Measurements from ENCODE around the gene NTN1.

NTN1 gene

GRCh38 chr17:9205520-9206409, 184.5 kb downstream of the NTN1 start:
- in situ Hi-C loops (cut with MboI; ENCODE audit: low sequenced_read_pairs) = no loop called here
- H3K4me3 ChIP-seq = no peak overlapping the region
- no peaks in the 10 kb centered on the region for H3K9me3 ChIP-seq
- H3K4me1 ChIP-seq = no peaks in the 10 kb centered on the region
- H3K27me3 ChIP-seq (ENCODE audit: low read depth) = no peaks in the 10 kb centered on the region
- no peaks in the 10 kb centered on the region for H3K36me3 ChIP-seq (replicated peaks)
- no peak for DNase-seq (ENCODE audit: low spot score in 2 of 2)

- in situ Hi-C loops (cut with MboI; ENCODE audit: low sequenced_read_pairs) = no loop called here
- H3K4me1 ChIP-seq = no peaks in the 10 kb centered on the region
- no peaks in the 10 kb centered on the region for H3K36me3 ChIP-seq (replicated peaks)
- H3K9me3 ChIP-seq = no peaks in the 10 kb centered on the region
- H3K27me3 ChIP-seq (ENCODE audit: low read depth) = no peaks in the 10 kb centered on the region
- DNase-seq (ENCODE audit: low spot score in 2 of 2) = no peak
- no peak overlapping the region for H3K4me3 ChIP-seq
Observed at GRCh38 chr17:9206410-9206703, 185.0 kb downstream of the NTN1 start.

GRCh38 chr17:9206741-9207332, 185.5 kb downstream of the NTN1 start:
- no peaks in the 10 kb centered on the region for H3K4me1 ChIP-seq
- in situ Hi-C loops (cut with MboI; ENCODE audit: low sequenced_read_pairs) = no loop called here
- H3K27me3 ChIP-seq (ENCODE audit: low read depth) = no peaks in the 10 kb centered on the region
- no peaks in the 10 kb centered on the region for H3K9me3 ChIP-seq
- H3K36me3 ChIP-seq (replicated peaks) = no peaks in the 10 kb centered on the region
- H3K4me3 ChIP-seq = no peak overlapping the region
- no peak for DNase-seq (ENCODE audit: low spot score in 2 of 2)

GRCh38 chr17:9208381-9209105, 187.2 kb downstream of the NTN1 start:
- in situ Hi-C loops (cut with MboI; ENCODE audit: low sequenced_read_pairs) = no loop called here
- no peak for DNase-seq (ENCODE audit: low spot score in 2 of 2)

GRCh38 chr17:9209347-9209746, 188.0 kb downstream of the NTN1 start:
- no peak overlapping the region for H3K4me3 ChIP-seq
- H3K4me1 ChIP-seq = no peaks in the 10 kb centered on the region
- H3K27me3 ChIP-seq (ENCODE audit: low read depth) = no peaks in the 10 kb centered on the region
- no peaks in the 10 kb centered on the region for H3K36me3 ChIP-seq (replicated peaks)
- in situ Hi-C loops (cut with MboI; ENCODE audit: low sequenced_read_pairs) = no loop called here
- H3K9me3 ChIP-seq = no peaks in the 10 kb centered on the region
- no peak for DNase-seq (ENCODE audit: low spot score in 2 of 2)

More at GRCh38 chr17:9208381-9209105, 187.2 kb downstream of the NTN1 start:
- Histone ChIP-seq H3K27me3 (ENCODE audit: low read depth) (no peaks in the 10 kb centered on the region), H3K4me3 (no peak overlapping the region), H3K9me3 (no peaks in the 10 kb centered on the region), H3K36me3 (replicated peaks) (no peaks in the 10 kb centered on the region), H3K4me1 (no peaks in the 10 kb centered on the region)

- Histone ChIP-seq H3K27me3 (ENCODE audit: low read depth) (no peaks in the 10 kb centered on the region), H3K4me1 (no peaks in the 10 kb centered on the region), H3K36me3 (replicated peaks) (no peaks in the 10 kb centered on the region), H3K4me3 (no peak overlapping the region), H3K9me3 (0 out of 2 replicates have a peak, but pooled peaks cover 2% of the 10 kb centered on the region)
- in situ Hi-C loops (cut with MboI; ENCODE audit: low sequenced_read_pairs) = no loop called here
- DNase-seq (ENCODE audit: low spot score in 2 of 2) = no peak
Observed at GRCh38 chr17:9209781-9210370, 188.6 kb downstream of the NTN1 start.

GRCh38 chr17:9211133-9211765, 189.9 kb downstream of the NTN1 start:
- Histone ChIP-seq H3K4me3 (no peak overlapping the region), H3K4me1 (no peaks in the 10 kb centered on the region), H3K36me3 (replicated peaks) (no peaks in the 10 kb centered on the region), H3K9me3 (peaks cover 10% of the 10 kb centered on the region), H3K27me3 (ENCODE audit: low read depth) (no peaks in the 10 kb centered on the region)
- DNase-seq (ENCODE audit: low spot score in 2 of 2) = no peak
- in situ Hi-C loops (cut with MboI; ENCODE audit: low sequenced_read_pairs) = no loop called here

- in situ Hi-C loops (cut with MboI; ENCODE audit: low sequenced_read_pairs) = no loop called here
- DNase-seq (ENCODE audit: low spot score in 2 of 2) = no peak
- Histone ChIP-seq H3K9me3 (peaks cover 10% of the 10 kb centered on the region), H3K27me3 (ENCODE audit: low read depth) (no peaks in the 10 kb centered on the region), H3K4me1 (no peaks in the 10 kb centered on the region), H3K4me3 (no peak overlapping the region), H3K36me3 (replicated peaks) (no peaks in the 10 kb centered on the region)
Observed at GRCh38 chr17:9212376-9213302, 191.3 kb downstream of the NTN1 start.

- in situ Hi-C loops (cut with MboI; ENCODE audit: low sequenced_read_pairs) = no loop called here
- H3K36me3 ChIP-seq (replicated peaks) = no peaks in the 10 kb centered on the region
- H3K4me3 ChIP-seq = no peak overlapping the region
- H3K4me1 ChIP-seq = no peaks in the 10 kb centered on the region
- H3K9me3 ChIP-seq = peaks cover 10% of the 10 kb centered on the region
- no peak for DNase-seq (ENCODE audit: low spot score in 2 of 2)
- no peaks in the 10 kb centered on the region for H3K27me3 ChIP-seq (ENCODE audit: low read depth)
Observed at GRCh38 chr17:9213303-9213640, 192.0 kb downstream of the NTN1 start.

- Histone ChIP-seq H3K4me3 (no peak overlapping the region), H3K36me3 (replicated peaks) (no peaks in the 10 kb centered on the region), H3K9me3 (peaks cover 10% of the 10 kb centered on the region), H3K4me1 (no peaks in the 10 kb centered on the region), H3K27me3 (ENCODE audit: low read depth) (no peaks in the 10 kb centered on the region)
- no peak for DNase-seq (ENCODE audit: low spot score in 2 of 2)
- in situ Hi-C loops (cut with MboI; ENCODE audit: low sequenced_read_pairs) = no loop called here
Observed at GRCh38 chr17:9215465-9215864, 194.2 kb downstream of the NTN1 start.

- no peaks in the 10 kb centered on the region for H3K36me3 ChIP-seq (replicated peaks)
- in situ Hi-C loops (cut with MboI; ENCODE audit: low sequenced_read_pairs) = no loop called here
- DNase-seq (ENCODE audit: low spot score in 2 of 2) = no peak
Observed at GRCh38 chr17:9217151-9218056, 196.1 kb downstream of the NTN1 start.

GRCh38 chr17:9218064-9218635, 196.8 kb downstream of the NTN1 start:
- Histone ChIP-seq H3K27me3 (ENCODE audit: low read depth) (no peaks in the 10 kb centered on the region), H3K4me3 (no peak overlapping the region), H3K36me3 (replicated peaks) (no peaks in the 10 kb centered on the region), H3K4me1 (no peaks in the 10 kb centered on the region), H3K9me3 (peaks cover 10% of the 10 kb centered on the region)
- in situ Hi-C loops (cut with MboI; ENCODE audit: low sequenced_read_pairs) = no loop called here
- no peak for DNase-seq (ENCODE audit: low spot score in 2 of 2)

More at GRCh38 chr17:9217151-9218056, 196.1 kb downstream of the NTN1 start:
- Histone ChIP-seq H3K4me1 (no peaks in the 10 kb centered on the region), H3K4me3 (no peak overlapping the region), H3K9me3 (peaks cover 10% of the 10 kb centered on the region), H3K27me3 (ENCODE audit: low read depth) (no peaks in the 10 kb centered on the region)

Measured in HAP-1 (cell line).